Common myeloid progenitor, CD34-positive (primary cell): ENCODE data around the gene RETREG1.
A peak's percentile ranks its signal among the peaks of the same experiment; 100 is the strongest.

Source experiments
- CTCF ChIA-PET: fragments of 350-600 bp; sonication (Branson Sonifier 250); formaldehyde crosslinking; loops from one replicate; lab custom pipeline; 2021; ENCODE audit warnings: antibody characterized with exemption; lab: Charles Lee
- POLR2A ChIA-PET: fragments of 350-600 bp; sonication (Branson Sonifier 250); formaldehyde crosslinking; loops from one replicate; lab custom pipeline; 2021; ENCODE audit warnings: antibody characterized with exemption; lab: Charles Lee
- DNase-seq, 3 donors: peaks; one replicate each; pipeline versions ENCODE4 v3.0.0 to v3.0.0-alpha.2; 2013
- H3K27ac ChIP-seq, 2 experiments: 1 replicate in 1 of 2; 2 replicates in 1 of 2; pipeline ENCODE4 v1.7.0; 2013; ENCODE audit warnings: inconsistent platforms in 2 of 2, low read length in 2 of 2, mild to moderate bottlenecking in 2 of 2, low read depth in 1 of 2, moderate library complexity in 1 of 2; ENCODE audit not compliant: severe bottlenecking in 2 of 2, insufficient read depth in 1 of 2, poor library complexity in 1 of 2
- H3K27me3 ChIP-seq, 5 experiments: replicated peaks in 2 of 5; 1 replicate in 3 of 5; 2 replicates in 2 of 5; pipeline versions ENCODE4 v1.6.1 to v1.7.0; 2013; ENCODE audit warnings: low read length in 4 of 5, mild to moderate bottlenecking in 2 of 5, moderate library complexity in 2 of 5, inconsistent platforms in 1 of 5; ENCODE audit not compliant: insufficient read depth in 5 of 5, control insufficient read depth in 4 of 5
- H3K36me3 ChIP-seq, 4 experiments: 1 replicate in 2 of 4; 2 replicates in 2 of 4; pipeline versions ENCODE4 v1.6.1 to v1.7.0; 2013; ENCODE audit warnings: low read length in 3 of 4, control low read depth in 1 of 4, mild to moderate bottlenecking in 1 of 4; ENCODE audit not compliant: control insufficient read depth in 4 of 4, insufficient read depth in 4 of 4
- H3K4me1 ChIP-seq, 4 experiments: 1 replicate in 3 of 4; 2 replicates in 1 of 4; pipeline versions ENCODE4 v1.6.1 to v1.7.1; 2013; ENCODE audit warnings: low read length in 3 of 4, mild to moderate bottlenecking in 3 of 4, control low read depth in 1 of 4, inconsistent platforms in 1 of 4, moderate library complexity in 1 of 4; ENCODE audit not compliant: control insufficient read depth in 4 of 4, insufficient read depth in 4 of 4; ENCODE audit errors: control extremely low read depth in 1 of 4
- H3K4me3 ChIP-seq, 7 experiments: 1 replicate in 4 of 7; 2 replicates in 3 of 7; pipeline versions ENCODE4 v1.5.1 to v1.7.0; 2013; ENCODE audit warnings: mild to moderate bottlenecking in 7 of 7, low read length in 6 of 7, moderate library complexity in 6 of 7, inconsistent platforms in 2 of 7, low read depth in 2 of 7, control low read depth in 1 of 7; ENCODE audit not compliant: insufficient read depth in 4 of 7, control insufficient read depth in 1 of 7; ENCODE audit errors: extremely low read depth in 1 of 7
- H3K9me3 ChIP-seq, 5 experiments: 1 replicate in 4 of 5; 2 replicates in 1 of 5; pipeline versions ENCODE4 v1.6.1 to v1.7.1; 2013; ENCODE audit warnings: low read length in 4 of 5, mild to moderate bottlenecking in 2 of 5, inconsistent platforms in 1 of 5, low read depth in 1 of 5, moderate library complexity in 1 of 5; ENCODE audit not compliant: control insufficient read depth in 4 of 5, insufficient read depth in 2 of 5; ENCODE audit errors: control extremely low read depth in 1 of 5
- WGBS: methylation state at CpG from one replicate; pipeline ENCODE4 v1.1.5; 2013; ENCODE audit not compliant: insufficient coverage; 5-methylcytosine and 5-hydroxymethylcytosine counted together

RETREG1 gene

GRCh38 chr5:16603701-16604100, 13.1 kb downstream of the RETREG1 start:
- Histone ChIP-seq H3K27ac (no peak overlapping the region), H3K27me3 (no peaks in the 10 kb centered on the region), H3K36me3 (peaks cover 0 to 6% (median 0%) of the 10 kb centered on the region in 4 experiments), H3K9me3 (no peaks in the 10 kb centered on the region), H3K4me1 (peaks cover 0 to 13% (median 7%) of the 10 kb centered on the region in 4 experiments), H3K4me3 (no peak overlapping the region)
- 80% methylated on average over 3 of the region's 6 CpGs for WGBS
- ChIA-PET POLR2A (no interaction called here), CTCF (no interaction called here)
- DNase-seq: no peak

GRCh38 chr5:16603295-16603694, 13.5 kb downstream of the RETREG1 start:
- Histone ChIP-seq H3K4me1 (peaks cover 0 to 13% (median 7%) of the 10 kb centered on the region in 4 experiments), H3K27me3 (no peaks in the 10 kb centered on the region), H3K4me3 (no peak overlapping the region), H3K27ac (no peak overlapping the region), H3K9me3 (no peaks in the 10 kb centered on the region), H3K36me3 (peaks cover 0 to 6% (median 0%) of the 10 kb centered on the region in 4 experiments)
- DNase-seq: no peak
- ChIA-PET POLR2A (no interaction called here), CTCF (no interaction called here)
- WGBS: 100% methylated on average over 4 of the region's 5 CpGs

- POLR2A ChIA-PET: no interaction called here
These were observed 14.6 kb downstream of the RETREG1 start for GRCh38 chr5:16602182-16602581.

GRCh38 chr5:16600946-16601345, 15.9 kb downstream of the RETREG1 start:
- ChIA-PET POLR2A (no interaction called here), CTCF (interaction anchor here (1.8 kb wide), 1 partner anchor 66 kb away, joined by 5 read pairs; no protein-coding TSS in a partner anchor)
- H3K27me3 ChIP-seq: no peaks in the 10 kb centered on the region
- peaks cover 0 to 13% (median 7%) of the 10 kb centered on the region in 4 experiments for H3K4me1 ChIP-seq
- no peak overlapping the region for H3K27ac ChIP-seq
- no peak for DNase-seq
- no peaks in the 10 kb centered on the region for H3K9me3 ChIP-seq
- no peak overlapping the region for H3K4me3 ChIP-seq
- H3K36me3 ChIP-seq: peaks cover 0 to 3% (median 0%) of the 10 kb centered on the region in 4 experiments
- 57% methylated on average over 2 of the region's 5 CpGs for WGBS

More at GRCh38 chr5:16602182-16602581, 14.6 kb downstream of the RETREG1 start:
- Histone ChIP-seq H3K36me3 (peaks cover 0 to 6% (median 0%) of the 10 kb centered on the region in 4 experiments), H3K27me3 (no peaks in the 10 kb centered on the region), H3K27ac (no peak overlapping the region), H3K4me1 (peaks cover 0 to 13% (median 7%) of the 10 kb centered on the region in 4 experiments), H3K9me3 (no peaks in the 10 kb centered on the region), H3K4me3 (no peak overlapping the region)
- DNase-seq: no peak
- 90% methylated on average over 7 of the region's 10 CpGs for WGBS
- CTCF ChIA-PET: no interaction called here

- H3K27me3 ChIP-seq: no peaks in the 10 kb centered on the region
- no peaks in the 10 kb centered on the region for H3K9me3 ChIP-seq
- H3K27ac ChIP-seq: no peak overlapping the region
- peak in 2 of 3 donors; percentile 11 to 41 for DNase-seq
- peak overlapping the region in 3 of 7 experiments; percentile 16 to 59 (median 45) for H3K4me3 ChIP-seq
- ChIA-PET POLR2A (no interaction called here), CTCF (interaction anchor here (1.8 kb wide), 1 partner anchor 66 kb away, joined by 5 read pairs; no protein-coding TSS in a partner anchor)
- no peaks in the 10 kb centered on the region for H3K36me3 ChIP-seq
- WGBS: 0% methylated on average over 4 of the region's 7 CpGs
- H3K4me1 ChIP-seq: peaks cover 0 to 13% (median 7%) of the 10 kb centered on the region in 4 experiments
These were observed 16.4 kb downstream of the RETREG1 start for GRCh38 chr5:16600397-16600796.

- H3K4me1 ChIP-seq: peaks cover 0 to 13% (median 7%) of the 10 kb centered on the region in 4 experiments
- no peaks in the 10 kb centered on the region for H3K27me3 ChIP-seq
- no peak overlapping the region for H3K4me3 ChIP-seq
- CTCF ChIA-PET: no interaction called here
- no peak for DNase-seq
- no peaks in the 10 kb centered on the region for H3K9me3 ChIP-seq
- WGBS: 96% methylated on average over 7 of the region's 10 CpGs
- POLR2A ChIA-PET: no interaction called here
- no peaks in the 10 kb centered on the region for H3K36me3 ChIP-seq
- no peak overlapping the region for H3K27ac ChIP-seq
These were observed 18.7 kb downstream of the RETREG1 start for GRCh38 chr5:16597946-16598694.

GRCh38 chr5:16596581-16596940, 20.2 kb downstream of the RETREG1 start:
- Histone ChIP-seq H3K4me1 (peaks cover 0 to 13% (median 7%) of the 10 kb centered on the region in 4 experiments), H3K36me3 (no peaks in the 10 kb centered on the region), H3K27me3 (no peaks in the 10 kb centered on the region), H3K4me3 (no peak overlapping the region), H3K9me3 (no peaks in the 10 kb centered on the region), H3K27ac (no peak overlapping the region)
- no peak for DNase-seq
- 94% methylated on average over 4 of the region's 5 CpGs for WGBS
- ChIA-PET POLR2A (interaction anchor here (0.6 kb wide), 1 partner anchor 1710 kb away, joined by 4 read pairs; no protein-coding TSS in a partner anchor), CTCF (no interaction called here)
